HG03097 (cell line): ENCODE measurements around the gene ZNRF3.
"Not testable (repeated sequence)": the region's sequence is repeated elsewhere in the genome, so short reads cannot be mapped to it uniquely, and the experiment has no call there.

Source experiments
- ATAC-seq: cut with Tn5 transposase; IDR thresholded peaks from one replicate; pipeline ENCODE4 v1.9.1; 2021; ENCODE audit not compliant: unreplicated experiment, low FRiP score

ZNRF3 gene

DNA sequence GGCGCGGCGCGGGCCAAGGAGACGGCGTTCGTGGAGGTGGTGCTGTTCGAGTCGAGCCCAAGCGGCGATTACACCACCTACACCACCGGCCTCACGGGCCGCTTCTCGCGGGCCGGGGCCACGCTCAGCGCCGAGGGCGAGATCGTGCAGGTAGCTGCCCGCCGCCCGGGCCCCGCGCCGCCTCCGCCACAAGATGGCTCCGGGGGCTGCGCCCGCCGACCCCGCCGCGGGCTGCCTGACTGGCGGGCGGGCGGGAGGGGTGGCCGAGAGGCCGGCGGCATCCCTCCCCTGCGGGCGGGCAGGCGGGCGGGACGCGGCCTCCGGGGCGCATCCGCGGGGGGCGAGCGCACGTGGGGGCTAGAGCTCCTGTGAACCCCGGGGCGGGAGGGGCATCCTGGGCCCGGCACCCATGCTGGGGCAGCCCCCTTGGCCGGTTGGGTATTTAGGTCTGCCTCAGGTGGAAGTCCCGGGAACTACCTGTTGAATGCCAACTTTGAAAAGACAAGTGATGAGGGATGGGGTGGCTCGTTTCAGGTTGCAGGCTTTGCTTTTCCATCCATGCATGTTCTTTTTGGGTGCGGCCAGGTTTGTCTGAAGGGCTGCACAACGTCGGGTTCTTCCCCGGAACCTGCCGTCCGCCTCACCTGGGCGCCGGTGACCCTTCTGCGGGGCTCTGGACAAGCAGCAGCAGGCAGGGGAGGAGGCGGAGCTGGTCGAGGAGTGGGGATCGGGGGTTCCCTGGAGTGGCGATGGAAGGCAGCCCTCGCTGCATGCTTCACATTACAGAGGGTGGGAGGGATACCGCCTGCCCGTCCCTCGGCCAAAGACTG is 760 bp downstream of the ZNRF3 start:
- ATAC-seq: no peak

GRCh38 chr22:28884747-28885350 is 1.5 kb downstream of the ZNRF3 start:
- ATAC-seq: no peak

- ATAC-seq: no peak
Measured at GRCh38 chr22:28885939-28886338, 2.6 kb downstream of the ZNRF3 start.

DNA sequence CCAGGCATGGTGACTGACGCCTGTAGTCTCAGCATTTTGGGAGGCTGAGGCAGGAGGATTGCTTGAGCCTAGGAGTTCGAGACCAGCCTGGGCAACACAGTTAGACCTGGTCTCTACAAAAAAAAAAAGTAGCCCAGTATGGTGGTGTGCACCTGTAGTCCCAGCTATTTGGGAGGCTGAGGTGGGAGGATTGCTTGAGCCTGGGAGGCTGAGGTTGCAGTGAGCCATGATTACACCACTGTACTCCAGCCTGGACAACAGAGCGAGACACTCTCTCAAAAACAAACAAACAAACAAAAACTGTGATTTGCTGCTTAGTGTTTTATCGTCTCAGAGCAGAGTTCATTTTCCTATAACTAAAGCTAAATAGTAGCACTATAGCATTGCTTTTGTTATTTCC is 3.3 kb downstream of the ZNRF3 start:
- not testable (repeated sequence) for ATAC-seq

DNA sequence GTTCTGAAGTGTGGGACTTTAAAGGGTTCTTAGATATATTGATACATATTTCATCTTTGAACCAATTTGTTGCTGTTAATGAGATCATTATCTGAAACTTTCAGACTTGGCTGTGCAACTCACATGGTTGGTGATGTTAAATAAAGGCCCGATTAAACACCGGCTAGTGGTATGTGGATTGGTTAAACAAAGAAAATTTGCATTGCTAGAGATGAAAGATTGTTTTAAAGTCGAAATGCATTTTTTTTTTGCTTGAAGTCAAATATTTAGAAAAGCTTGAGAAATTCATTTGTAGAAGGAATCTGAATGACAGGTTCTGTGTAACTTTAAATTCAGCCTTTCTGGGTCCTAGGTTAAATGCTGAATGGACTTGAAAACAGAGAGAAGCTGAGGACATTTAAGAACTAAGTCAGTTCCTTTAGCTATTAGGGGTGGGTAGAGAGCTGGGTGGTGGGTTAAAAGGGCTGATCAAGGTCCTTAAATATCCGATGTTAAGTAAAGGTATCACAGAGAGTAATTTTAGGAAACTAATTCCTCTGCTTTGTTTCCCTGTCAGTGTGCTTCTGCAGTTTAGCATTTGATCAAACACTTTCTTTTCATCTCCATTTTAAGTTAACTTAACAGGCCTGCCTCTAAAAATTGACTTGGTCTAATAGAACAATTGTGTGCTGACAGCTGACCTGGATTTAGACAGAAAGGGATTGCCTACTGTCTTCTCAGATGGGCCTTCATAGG is 4.5 kb downstream of the ZNRF3 start:
- no peak for ATAC-seq

DNA sequence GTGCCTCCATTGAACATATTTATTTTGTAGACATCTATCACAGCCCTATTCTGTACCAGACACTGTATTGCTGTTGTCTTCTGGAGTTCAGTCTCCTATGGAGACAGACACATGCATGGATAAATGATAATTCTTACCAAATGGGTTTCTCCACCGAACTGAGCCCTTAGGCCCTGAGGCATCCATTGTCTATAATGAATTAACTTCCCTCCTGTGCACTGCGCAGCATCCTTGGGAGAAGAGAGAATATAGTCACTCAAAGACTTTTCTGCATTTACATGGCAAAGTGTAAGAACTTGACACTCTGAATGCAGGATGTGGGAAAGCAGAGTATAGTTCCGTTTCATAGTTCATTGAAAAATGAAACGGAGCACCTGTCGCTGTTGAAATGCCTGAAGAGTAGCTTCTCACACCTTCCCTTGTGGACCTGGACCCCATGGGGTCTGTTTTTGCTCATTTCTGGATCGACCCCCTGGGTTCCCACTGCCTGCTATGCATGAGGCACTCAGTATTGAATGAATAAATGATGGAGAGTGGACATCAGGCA is 6.2 kb downstream of the ZNRF3 start:
- ATAC-seq: no peak

GRCh38 chr22:28891156-28891733 is 7.9 kb downstream of the ZNRF3 start:
- no peak for ATAC-seq

DNA sequence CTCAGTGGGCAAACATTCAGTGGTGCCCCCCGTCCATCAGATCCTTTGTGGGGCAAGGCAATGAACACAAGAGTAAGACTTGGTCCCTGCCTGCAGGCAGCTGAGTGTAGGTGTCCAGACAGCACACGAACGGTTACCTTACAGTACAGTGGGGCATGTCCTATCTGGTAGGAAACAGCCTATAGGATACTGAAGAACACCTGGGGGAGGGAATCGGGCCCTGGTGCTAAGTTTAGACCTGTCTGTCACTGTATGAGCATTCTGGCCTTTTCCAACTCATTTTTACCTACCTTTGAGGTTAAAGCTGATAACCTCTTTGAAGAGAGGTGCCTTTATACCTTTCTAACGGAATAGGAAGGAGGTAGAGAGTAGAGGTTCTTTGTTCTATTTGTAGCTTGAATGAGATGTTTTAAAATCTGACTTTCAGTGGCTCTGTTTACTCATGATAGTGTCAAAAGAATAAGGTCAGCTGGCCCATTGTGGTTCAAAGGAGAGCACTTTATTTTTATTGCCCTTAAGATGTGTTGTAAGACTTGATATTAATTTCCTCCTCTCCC is 8.9 kb downstream of the ZNRF3 start:
- no peak for ATAC-seq

GRCh38 chr22:28893810-28894209 is 10.4 kb downstream of the ZNRF3 start:
- ATAC-seq: no peak

- ATAC-seq: no peak
Measured at GRCh38 chr22:28894334-28894733, 11.0 kb downstream of the ZNRF3 start.

- ATAC-seq: no peak
Measured at GRCh38 chr22:28894807-28895206, 11.4 kb downstream of the ZNRF3 start.

DNA sequence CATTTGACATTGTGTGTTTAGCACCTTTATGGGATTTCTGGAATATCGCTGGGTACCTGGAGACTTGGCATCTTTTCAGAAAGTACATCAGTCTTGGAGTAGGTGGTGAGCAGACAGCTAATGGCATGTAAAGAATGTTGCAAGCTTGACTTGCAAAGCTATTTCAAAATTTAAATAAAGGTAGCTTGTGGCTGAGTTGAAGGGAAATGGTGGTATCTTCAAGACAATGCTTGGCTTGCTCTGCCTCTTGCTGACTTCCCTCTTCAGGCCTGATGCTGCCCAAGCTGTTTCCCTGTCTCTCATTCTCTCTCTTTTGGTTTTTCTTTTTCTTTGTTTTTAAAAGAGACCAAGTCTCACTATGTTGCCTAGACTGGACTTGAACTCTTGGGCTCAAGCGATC is 13.2 kb downstream of the ZNRF3 start:
- no peak for ATAC-seq

DNA sequence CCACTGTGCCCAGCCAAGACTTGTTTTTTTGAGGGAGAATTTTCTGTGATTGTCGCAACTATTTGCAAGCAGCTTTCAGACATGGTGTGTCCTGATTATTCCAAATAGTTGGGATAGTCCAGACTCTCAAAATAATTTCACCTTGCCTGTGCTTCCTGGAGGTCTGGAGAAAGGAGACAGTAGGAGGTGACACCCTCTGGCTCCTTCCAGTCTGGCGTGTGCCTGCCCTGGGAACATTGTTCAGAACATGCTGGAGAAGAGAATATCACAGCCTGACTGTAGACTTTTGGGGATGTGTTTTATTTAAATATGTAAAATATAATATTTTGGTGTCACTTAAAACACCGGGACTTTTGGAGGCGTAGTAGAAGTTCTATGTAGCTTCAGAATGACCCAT is 14.9 kb downstream of the ZNRF3 start:
- no peak for ATAC-seq

DNA sequence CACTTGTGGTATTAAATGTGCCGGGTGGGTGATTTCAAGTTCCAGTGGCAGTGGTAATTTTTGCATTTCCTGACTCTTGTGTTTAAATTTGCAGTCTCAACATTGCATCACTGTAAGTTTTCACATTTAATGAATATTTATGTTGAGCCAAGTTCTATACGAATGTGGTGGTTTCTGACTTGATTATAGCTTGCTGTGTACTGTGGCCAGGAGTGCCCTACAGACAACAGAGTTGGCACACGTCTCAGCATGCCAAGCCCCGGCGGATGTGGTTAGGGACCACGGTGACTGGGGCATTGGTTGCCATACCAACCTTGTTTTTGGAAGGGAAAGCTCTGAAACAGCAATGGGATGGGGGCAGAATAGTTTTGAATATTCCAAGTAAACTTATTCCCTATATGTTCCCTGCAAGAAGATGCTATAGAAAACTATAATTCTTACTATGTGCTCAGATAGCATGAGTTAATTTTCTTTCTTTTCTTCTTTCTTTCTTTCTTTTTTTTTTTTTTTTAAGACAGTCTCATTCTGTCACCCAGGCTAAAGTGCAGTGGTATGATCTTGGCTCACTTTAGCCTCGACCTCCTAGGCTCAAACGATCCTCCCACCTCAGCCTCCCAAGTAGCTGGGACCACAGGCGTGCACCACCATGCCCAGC is 16.0 kb downstream of the ZNRF3 start:
- ATAC-seq: no peak

GRCh38 chr22:28900379-28900925 is 17.1 kb downstream of the ZNRF3 start:
- ATAC-seq: no peak

- ATAC-seq: no peak
Measured at GRCh38 chr22:28902490-28902889, 19.1 kb downstream of the ZNRF3 start.

DNA sequence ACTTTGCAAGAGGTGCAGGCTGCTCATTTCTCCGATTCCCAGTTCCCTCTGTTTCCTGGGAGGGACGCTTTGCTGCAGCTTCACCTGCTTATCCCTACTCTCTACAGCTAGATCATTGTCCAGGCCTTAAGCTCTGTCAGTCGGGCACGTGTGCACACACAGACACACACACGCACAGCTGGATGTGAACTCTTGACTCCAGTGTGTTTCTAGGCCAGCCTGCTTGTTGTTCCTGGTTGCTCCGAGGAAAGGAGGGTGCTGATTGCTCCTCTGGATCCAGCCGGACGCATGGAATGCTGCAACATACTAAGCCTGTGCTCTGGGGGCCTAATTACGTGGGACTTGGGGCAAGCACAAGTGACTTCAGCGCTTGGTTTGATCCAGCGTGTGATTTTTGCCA is 19.7 kb downstream of the ZNRF3 start:
- ATAC-seq: no peak

DNA sequence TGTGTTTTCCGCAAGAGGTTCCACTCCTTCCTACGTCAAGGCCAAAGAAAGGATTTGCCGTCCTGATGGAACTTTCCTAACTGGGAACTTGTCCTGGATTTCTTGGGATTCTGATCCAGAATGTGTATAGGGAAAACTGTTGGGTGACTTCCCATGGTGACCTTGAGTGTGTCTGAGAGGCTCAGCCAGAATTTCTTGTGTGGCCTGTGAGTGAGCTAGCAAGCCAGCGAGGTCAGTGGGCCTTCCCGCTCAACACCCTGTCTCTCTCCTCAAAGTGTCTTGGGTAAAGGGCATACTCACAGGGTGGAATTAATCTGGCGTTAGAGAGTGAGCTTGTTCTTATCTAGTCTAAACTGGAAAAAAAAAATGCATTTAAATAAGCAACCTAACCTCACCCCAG is 20.4 kb downstream of the ZNRF3 start:
- ATAC-seq: no peak

DNA sequence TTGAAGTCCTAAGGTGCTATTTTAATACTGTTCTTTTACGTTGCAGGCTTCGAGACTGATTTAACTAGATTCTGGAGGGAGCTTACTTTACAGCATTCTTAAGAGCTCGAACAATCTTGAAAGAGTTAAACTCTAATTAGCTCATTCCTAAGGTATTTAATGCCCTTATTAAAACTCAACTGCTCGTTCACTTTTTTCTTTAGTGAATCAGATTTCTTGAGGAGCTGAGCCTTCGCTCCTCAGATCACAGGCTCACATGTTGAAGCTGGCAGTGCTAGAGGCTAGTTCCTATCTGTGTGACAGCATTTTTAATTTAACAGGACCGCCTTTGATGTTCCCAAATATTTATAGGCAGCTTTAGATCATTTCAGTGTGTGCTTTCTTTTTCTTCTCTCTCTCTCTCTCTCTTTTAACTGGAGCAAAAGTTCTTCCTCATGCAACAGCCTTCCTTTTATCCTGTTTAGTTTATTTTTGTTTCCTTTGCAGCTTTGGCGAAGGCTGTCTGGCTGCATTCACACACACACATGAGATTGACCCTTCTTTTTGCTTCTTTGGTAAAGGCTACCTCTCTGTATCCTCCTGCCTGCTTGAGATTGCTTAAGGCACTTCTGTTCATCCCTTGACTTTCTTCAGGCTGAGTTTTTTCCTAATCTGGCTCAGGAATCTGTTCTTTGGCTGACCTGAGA is 21.0 kb downstream of the ZNRF3 start:
- ATAC-seq: no peak
